Caco-2 (cell line): ENCODE data around the gene NYNRIN. TPM values are rescaled to one million over a fixed set of nuclear protein-coding genes. Genes with fewer than 3 reads are reported as not detected.

Experiments
- BruUV-seq: library from RNA; stranded (reverse); fragments of 400-500 nt; replicated peaks from 2 replicates; lab custom pipeline; 2021; lab: Mats Ljungman, UMichigan
- CTCF ChIA-PET: fragments of 300-600 bp; sonication (Branson Sonifier 250); formaldehyde crosslinking; loops from one replicate; lab custom pipeline; 2022; ENCODE audit warnings: antibody characterized with exemption; lab: Charles Lee
- POLR2A ChIA-PET: fragments of 300-600 bp; sonication (Branson Sonifier 250); formaldehyde crosslinking; loops from one replicate; lab custom pipeline; 2022; ENCODE audit warnings: antibody characterized with exemption; lab: Charles Lee
- DNase-seq, 2 experiments: peaks; one replicate each; pipeline versions ENCODE4 v3.0.0 to v3.0.0-alpha.2; 2020 to 2022
- H3K27me3 ChIP-seq: replicated peaks from 2 replicates; pipeline ENCODE4 v1.6.0; 2011; ENCODE audit warnings: low read length; ENCODE audit not compliant: control insufficient read depth, insufficient read depth
- H3K36me3 ChIP-seq: 2 replicates; pipeline ENCODE4 v1.5.1; 2011; ENCODE audit warnings: low read length; ENCODE audit not compliant: control insufficient read depth, insufficient read depth
- H3K4me1 ChIP-seq: fragments of 250-450 bp; sonication (Bioruptor Pico); 2 replicates; pipeline ENCODE4 v1.5.1; 2020; ENCODE audit warnings: mild to moderate bottlenecking
- H3K4me3 ChIP-seq: 2 replicates; pipeline ENCODE4 v1.5.1; 2011; ENCODE audit warnings: low read depth, mild to moderate bottlenecking, control low read depth, low read length
- H3K9me3 ChIP-seq: fragments of 250-450 bp; sonication (Bioruptor Pico); 2 replicates; pipeline ENCODE4 v1.5.1; 2020; ENCODE audit warnings: mild to moderate bottlenecking, moderate library complexity
- H3K27ac Mint-ChIP-seq: one replicate; pipeline ENCODE4 v1.8.0; 2022; ENCODE audit warnings: mixed read lengths; ENCODE audit not compliant: unreplicated experiment
- H3K27me3 Mint-ChIP-seq: one replicate; pipeline ENCODE4 v1.8.0; 2022; ENCODE audit warnings: mixed read lengths; ENCODE audit not compliant: insufficient read depth, unreplicated experiment
- H3K36me3 Mint-ChIP-seq: one replicate; pipeline ENCODE4 v1.8.0; 2022; ENCODE audit warnings: mild to moderate bottlenecking, mixed read lengths; ENCODE audit not compliant: insufficient read depth, unreplicated experiment
- H3K4me1 Mint-ChIP-seq: one replicate; pipeline ENCODE4 v1.8.0; 2022; ENCODE audit warnings: low read depth, mixed read lengths; ENCODE audit not compliant: unreplicated experiment
- H3K4me3 Mint-ChIP-seq: one replicate; pipeline ENCODE4 v1.8.0; 2022; ENCODE audit warnings: mild to moderate bottlenecking, moderate library complexity, mixed read lengths; ENCODE audit not compliant: unreplicated experiment
- H3K9me3 Mint-ChIP-seq: one replicate; pipeline ENCODE4 v1.8.0; 2022; ENCODE audit warnings: mixed read lengths; ENCODE audit not compliant: unreplicated experiment
- intact Hi-C: fragments of 100-400 bp; cut with micrococcal nuclease; formaldehyde crosslinking; loops from one replicate; pipeline ENCODE4 v1.10.0; 2022; ENCODE audit not compliant: unreplicated experiment
- total RNA-seq: library from RNA; stranded (reverse); gene quantifications from 2 replicates; pipeline ENCODE4 v1.2.3, GENCODE V29; 2022
- TF ChIP-seq, protein P1 (sequence below), 2 experiments: fragments of 200-600 bp in 1 of 2; IDR thresholded peaks; 1 replicate in 1 of 2; 2 replicates in 1 of 2; pipeline versions ENCODE4 v1.5.1 to v1.8.0; 2011 to 2022; ENCODE audit warnings: antibody characterized with exemption in 1 of 2, control low read depth in 1 of 2, inconsistent platforms in 1 of 2, low read depth in 1 of 2, low read length in 1 of 2, mild to moderate bottlenecking in 1 of 2, moderate library complexity in 1 of 2; ENCODE audit not compliant: insufficient read depth in 1 of 2, severe bottlenecking in 1 of 2, unreplicated experiment in 1 of 2

NYNRIN gene
- total RNA-seq, 1 experiment from 2014 or later = 5.9 TPM

- no TSS peak for BruUV-seq
- POLR2A ChIA-PET = no interaction called here
- H3K27me3 Mint-ChIP-seq = no peaks in the 10 kb centered on the region
- Histone ChIP-seq H3K4me3 (no peak overlapping the region), H3K27me3 (no peaks in the 10 kb centered on the region), H3K4me1 (no peaks in the 10 kb centered on the region), H3K36me3 (no peaks in the 10 kb centered on the region), H3K9me3 (no peaks in the 10 kb centered on the region)
- CTCF ChIA-PET = interaction anchor here (0.9 kb wide), 1 partner anchor 55 kb away, joined by 4 read pairs; no protein-coding TSS in a partner anchor
- H3K4me3 Mint-ChIP-seq = no peak overlapping the region
- no peaks in the 10 kb centered on the region for H3K9me3 Mint-ChIP-seq
- TF ChIP-seq, protein P1, sequence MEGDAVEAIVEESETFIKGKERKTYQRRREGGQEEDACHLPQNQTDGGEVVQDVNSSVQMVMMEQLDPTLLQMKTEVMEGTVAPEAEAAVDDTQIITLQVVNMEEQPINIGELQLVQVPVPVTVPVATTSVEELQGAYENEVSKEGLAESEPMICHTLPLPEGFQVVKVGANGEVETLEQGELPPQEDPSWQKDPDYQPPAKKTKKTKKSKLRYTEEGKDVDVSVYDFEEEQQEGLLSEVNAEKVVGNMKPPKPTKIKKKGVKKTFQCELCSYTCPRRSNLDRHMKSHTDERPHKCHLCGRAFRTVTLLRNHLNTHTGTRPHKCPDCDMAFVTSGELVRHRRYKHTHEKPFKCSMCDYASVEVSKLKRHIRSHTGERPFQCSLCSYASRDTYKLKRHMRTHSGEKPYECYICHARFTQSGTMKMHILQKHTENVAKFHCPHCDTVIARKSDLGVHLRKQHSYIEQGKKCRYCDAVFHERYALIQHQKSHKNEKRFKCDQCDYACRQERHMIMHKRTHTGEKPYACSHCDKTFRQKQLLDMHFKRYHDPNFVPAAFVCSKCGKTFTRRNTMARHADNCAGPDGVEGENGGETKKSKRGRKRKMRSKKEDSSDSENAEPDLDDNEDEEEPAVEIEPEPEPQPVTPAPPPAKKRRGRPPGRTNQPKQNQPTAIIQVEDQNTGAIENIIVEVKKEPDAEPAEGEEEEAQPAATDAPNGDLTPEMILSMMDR (IDR thresholded peaks at IDR 0.05; ENCODE audit: insufficient read depth in 1 of 2, low read depth in 1 of 2, low read length in 1 of 2, severe bottlenecking in 1 of 2, unreplicated experiment in 1 of 2) = no peak
- intact Hi-C loops = no loop called here
- H3K27ac Mint-ChIP-seq = no peak overlapping the region
- no peaks in the 10 kb centered on the region for H3K36me3 Mint-ChIP-seq
- no peak for DNase-seq
- no peaks in the 10 kb centered on the region for H3K4me1 Mint-ChIP-seq
Observed at GRCh38 chr14:24376448-24377070, 22.2 kb upstream of the NYNRIN start.

DNA sequence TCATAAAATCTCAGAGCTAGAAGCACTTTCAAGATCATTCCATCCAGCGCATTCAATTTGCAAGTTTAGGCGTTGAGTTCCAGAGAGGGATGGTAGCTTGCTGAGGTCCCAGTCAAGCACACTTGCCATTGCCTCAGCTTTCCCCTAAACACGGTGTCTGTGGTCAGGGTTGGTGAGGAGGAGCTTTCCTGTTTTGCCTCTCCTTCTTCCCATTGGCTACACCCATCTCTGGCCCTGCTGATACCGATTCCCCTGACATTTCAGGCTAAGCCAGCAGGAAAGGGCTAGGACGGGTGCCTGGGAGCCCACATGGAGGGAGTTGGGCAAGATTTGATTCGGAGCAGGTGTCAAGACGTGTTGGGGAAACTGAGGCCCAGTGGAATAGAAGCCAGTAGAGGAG is 21.7 kb upstream of the NYNRIN start:
- intact Hi-C loops = no loop called here
- no TSS peak for BruUV-seq
- H3K9me3 Mint-ChIP-seq = no peaks in the 10 kb centered on the region
- H3K27me3 ChIP-seq = no peaks in the 10 kb centered on the region
- no peak overlapping the region for H3K27ac Mint-ChIP-seq
- H3K4me1 Mint-ChIP-seq = no peaks in the 10 kb centered on the region
- no peak for DNase-seq
- no peaks in the 10 kb centered on the region for H3K4me1 ChIP-seq
- H3K4me3 ChIP-seq = no peak overlapping the region
- H3K4me3 Mint-ChIP-seq = no peak overlapping the region
- H3K36me3 ChIP-seq = no peaks in the 10 kb centered on the region
- H3K36me3 Mint-ChIP-seq = no peaks in the 10 kb centered on the region
- ChIA-PET CTCF (interaction anchor here (0.9 kb wide), 1 partner anchor 55 kb away, joined by 4 read pairs; no protein-coding TSS in a partner anchor), POLR2A (no interaction called here)
- no peaks in the 10 kb centered on the region for H3K27me3 Mint-ChIP-seq
- H3K9me3 ChIP-seq = no peaks in the 10 kb centered on the region
- TF ChIP-seq, protein P1 (IDR thresholded peaks at IDR 0.05; ENCODE audit: insufficient read depth in 1 of 2, low read depth in 1 of 2, low read length in 1 of 2, severe bottlenecking in 1 of 2, unreplicated experiment in 1 of 2) = no peak

DNA sequence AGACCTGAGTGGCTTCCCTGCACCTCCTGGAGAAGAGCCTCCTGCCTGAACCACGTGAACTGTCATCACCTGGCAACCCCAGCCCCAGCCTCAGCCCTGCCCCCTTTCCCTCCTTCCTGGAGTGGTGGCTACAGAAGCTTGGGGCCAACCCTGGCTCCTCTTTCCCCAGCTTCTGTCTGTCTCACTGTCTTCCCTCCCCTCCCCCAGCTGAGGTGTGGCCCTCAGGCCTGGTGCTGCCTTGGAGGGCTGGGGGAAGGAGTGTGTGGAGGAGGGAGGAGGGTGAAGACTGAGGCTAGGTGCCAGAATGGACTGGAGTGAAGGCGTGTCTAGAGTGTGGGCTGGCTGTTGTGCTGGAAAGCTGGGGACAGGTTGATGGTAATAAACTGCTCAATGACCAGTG is 21.1 kb upstream of the NYNRIN start:
- CTCF ChIA-PET = interaction anchor here (0.6 kb wide), 1 partner anchor 71 kb away, joined by 3 read pairs; no protein-coding TSS in a partner anchor
- no peaks in the 10 kb centered on the region for H3K4me1 ChIP-seq
- BruUV-seq = no TSS peak
- H3K4me1 Mint-ChIP-seq = no peaks in the 10 kb centered on the region
- H3K27ac Mint-ChIP-seq = no peak overlapping the region
- no peak overlapping the region for H3K4me3 Mint-ChIP-seq
- H3K36me3 Mint-ChIP-seq = no peaks in the 10 kb centered on the region
- no peaks in the 10 kb centered on the region for H3K27me3 ChIP-seq
- no peak for DNase-seq
- TF ChIP-seq, protein P1 (IDR thresholded peaks at IDR 0.05; ENCODE audit: insufficient read depth in 1 of 2, low read depth in 1 of 2, low read length in 1 of 2, severe bottlenecking in 1 of 2, unreplicated experiment in 1 of 2) = no peak
- H3K9me3 Mint-ChIP-seq = no peaks in the 10 kb centered on the region
- no peaks in the 10 kb centered on the region for H3K9me3 ChIP-seq
- no peaks in the 10 kb centered on the region for H3K36me3 ChIP-seq
- H3K4me3 ChIP-seq = no peak overlapping the region
- no peaks in the 10 kb centered on the region for H3K27me3 Mint-ChIP-seq
- POLR2A ChIA-PET = no interaction called here
- intact Hi-C loops = no loop called here
